ENCODE measurements around the gene RUNDC3A.

The RUNDC3A gene

DNA sequence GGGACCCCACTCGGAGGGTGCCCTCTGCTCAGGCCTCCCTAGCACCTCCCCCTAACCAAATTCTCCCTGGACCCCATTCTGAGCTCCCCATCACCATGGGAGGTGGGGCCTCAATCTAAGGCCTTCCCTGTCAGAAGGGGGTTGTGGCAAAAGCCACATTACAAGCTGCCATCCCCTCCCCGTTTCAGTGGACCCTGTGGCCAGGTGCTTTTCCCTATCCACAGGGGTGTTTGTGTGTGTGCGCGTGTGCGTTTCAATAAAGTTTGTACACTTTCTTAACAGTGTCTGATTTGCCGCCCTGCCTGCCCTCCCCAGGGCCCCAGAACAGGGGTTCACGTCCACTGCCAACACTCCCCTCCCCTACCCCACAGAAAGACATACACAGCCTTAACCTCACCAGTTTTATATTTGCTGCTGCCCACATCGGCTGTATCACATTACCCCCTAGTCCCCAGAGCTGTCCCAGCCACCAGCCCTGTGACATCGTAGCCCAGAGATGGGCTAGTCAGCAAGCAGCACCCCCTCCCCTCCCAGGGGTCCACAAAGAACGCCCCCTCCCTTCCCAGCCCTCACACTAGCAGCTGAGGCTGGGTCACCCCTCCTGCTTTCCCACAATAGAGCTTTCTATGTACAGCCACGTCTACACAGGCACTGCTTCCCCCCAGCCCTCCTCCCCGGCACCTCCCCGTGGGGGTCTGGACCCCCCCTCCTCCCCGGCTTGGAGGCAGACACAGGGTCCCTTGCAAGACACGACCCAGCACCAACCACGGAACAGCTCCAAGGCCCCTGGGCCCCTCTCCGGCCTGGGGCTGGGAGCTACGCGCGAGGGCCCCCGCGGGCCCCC lies 44.6 kb downstream of the RUNDC3A start:
- Histone ChIP-seq H3K27ac (ENCODE audit: low read length) (no peak overlapping the region), H3K4me2 (ENCODE audit: low read length) (peak overlapping the region; percentile 88), H3K9me3 (ENCODE audit: insufficient read depth, low read length) (no peaks in the 10 kb centered on the region), H3K4me1 (ENCODE audit: low read length) (peaks cover 30% of the 10 kb centered on the region), H3K9ac (ENCODE audit: low read length) (peak overlapping the region; percentile 62), H4K20me1 (ENCODE audit: insufficient read depth, low read length) (peaks cover 8% of the 10 kb centered on the region; the same call in 1 of the 2 replicates), H2AFZ (ENCODE audit: low read depth, low read length) (no peak overlapping the region), H3K79me2 (ENCODE audit: low read length) (peaks cover 14% of the 10 kb centered on the region), H3K36me3 (replicated peaks; ENCODE audit: low read depth, low read length) (peaks cover 41% of the 10 kb centered on the region), H3K4me3 (ENCODE audit: low read length) (peak overlapping the region; percentile 82), H3K27me3 (ENCODE audit: low read depth, low read length) (no peaks in the 10 kb centered on the region)
- TF ChIP-seq EZH2phosphoT487 (IDR thresholded peaks at IDR 0.05; ENCODE audit: low read depth): no peak
- TF ChIP-seq, protein P1, sequence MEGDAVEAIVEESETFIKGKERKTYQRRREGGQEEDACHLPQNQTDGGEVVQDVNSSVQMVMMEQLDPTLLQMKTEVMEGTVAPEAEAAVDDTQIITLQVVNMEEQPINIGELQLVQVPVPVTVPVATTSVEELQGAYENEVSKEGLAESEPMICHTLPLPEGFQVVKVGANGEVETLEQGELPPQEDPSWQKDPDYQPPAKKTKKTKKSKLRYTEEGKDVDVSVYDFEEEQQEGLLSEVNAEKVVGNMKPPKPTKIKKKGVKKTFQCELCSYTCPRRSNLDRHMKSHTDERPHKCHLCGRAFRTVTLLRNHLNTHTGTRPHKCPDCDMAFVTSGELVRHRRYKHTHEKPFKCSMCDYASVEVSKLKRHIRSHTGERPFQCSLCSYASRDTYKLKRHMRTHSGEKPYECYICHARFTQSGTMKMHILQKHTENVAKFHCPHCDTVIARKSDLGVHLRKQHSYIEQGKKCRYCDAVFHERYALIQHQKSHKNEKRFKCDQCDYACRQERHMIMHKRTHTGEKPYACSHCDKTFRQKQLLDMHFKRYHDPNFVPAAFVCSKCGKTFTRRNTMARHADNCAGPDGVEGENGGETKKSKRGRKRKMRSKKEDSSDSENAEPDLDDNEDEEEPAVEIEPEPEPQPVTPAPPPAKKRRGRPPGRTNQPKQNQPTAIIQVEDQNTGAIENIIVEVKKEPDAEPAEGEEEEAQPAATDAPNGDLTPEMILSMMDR (IDR thresholded peaks at IDR 0.05; ENCODE audit: low read depth, low read length): no peak

DNA sequence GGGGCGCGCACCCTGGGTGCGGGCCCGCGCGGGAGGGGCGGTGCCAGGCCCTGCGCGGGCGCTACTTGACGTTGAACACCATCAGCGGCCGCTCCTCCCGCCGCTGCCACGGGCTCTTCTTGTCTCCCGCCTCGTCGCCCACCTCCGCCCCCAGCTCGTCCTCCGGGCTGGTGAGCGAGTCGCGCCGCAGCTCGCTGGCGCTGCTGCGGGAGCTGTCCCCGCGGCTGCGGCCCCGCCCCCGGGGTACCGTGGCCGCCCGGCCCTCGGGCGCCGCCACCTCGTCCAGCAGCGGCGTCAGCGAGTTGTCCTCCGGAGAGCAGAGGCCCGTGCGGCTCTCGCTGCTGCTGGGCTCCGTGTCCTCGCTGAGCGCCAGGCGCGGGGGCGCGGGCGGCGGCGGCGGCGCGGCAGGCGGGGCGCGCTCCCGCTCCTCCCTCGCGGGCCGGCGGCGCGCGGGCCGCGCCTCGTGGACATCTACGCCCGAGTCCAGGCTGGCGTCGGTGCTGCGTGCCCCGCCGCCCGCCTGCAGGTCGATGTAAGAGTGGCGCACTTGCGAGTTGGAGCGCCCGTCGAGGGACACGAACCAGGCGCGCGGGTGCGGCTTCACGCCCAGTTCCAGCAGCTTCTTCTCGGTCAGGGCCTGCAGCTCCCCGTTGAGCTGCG lies 45.4 kb downstream of the RUNDC3A start:
- H3K4me1 ChIP-seq (ENCODE audit: low read length): peaks cover 24% of the 10 kb centered on the region
- H3K36me3 ChIP-seq (replicated peaks; ENCODE audit: low read depth, low read length): peaks cover 41% of the 10 kb centered on the region
- H3K27me3 ChIP-seq (ENCODE audit: low read depth, low read length): no peaks in the 10 kb centered on the region
- H3K9ac ChIP-seq (ENCODE audit: low read length): peak overlapping the region; percentile 62
- H3K4me3 ChIP-seq (ENCODE audit: low read length): peak overlapping the region; percentile 82
- no peaks in the 10 kb centered on the region for H3K9me3 ChIP-seq (ENCODE audit: insufficient read depth, low read length)
- H3K27ac ChIP-seq (ENCODE audit: low read length): no peak overlapping the region
- TF ChIP-seq EZH2phosphoT487 (IDR thresholded peaks at IDR 0.05; ENCODE audit: low read depth): no peak
- TF ChIP-seq, protein P1 (IDR thresholded peaks at IDR 0.05; ENCODE audit: low read depth, low read length): no peak
- peak overlapping the region; percentile 88 for H3K4me2 ChIP-seq (ENCODE audit: low read length)
- H4K20me1 ChIP-seq (ENCODE audit: insufficient read depth, low read length): peaks cover 8% of the 10 kb centered on the region; the same call in 1 of the 2 replicates
- H3K79me2 ChIP-seq (ENCODE audit: low read length): peaks cover 13% of the 10 kb centered on the region
- H2AFZ ChIP-seq (ENCODE audit: low read depth, low read length): no peak overlapping the region

DNA sequence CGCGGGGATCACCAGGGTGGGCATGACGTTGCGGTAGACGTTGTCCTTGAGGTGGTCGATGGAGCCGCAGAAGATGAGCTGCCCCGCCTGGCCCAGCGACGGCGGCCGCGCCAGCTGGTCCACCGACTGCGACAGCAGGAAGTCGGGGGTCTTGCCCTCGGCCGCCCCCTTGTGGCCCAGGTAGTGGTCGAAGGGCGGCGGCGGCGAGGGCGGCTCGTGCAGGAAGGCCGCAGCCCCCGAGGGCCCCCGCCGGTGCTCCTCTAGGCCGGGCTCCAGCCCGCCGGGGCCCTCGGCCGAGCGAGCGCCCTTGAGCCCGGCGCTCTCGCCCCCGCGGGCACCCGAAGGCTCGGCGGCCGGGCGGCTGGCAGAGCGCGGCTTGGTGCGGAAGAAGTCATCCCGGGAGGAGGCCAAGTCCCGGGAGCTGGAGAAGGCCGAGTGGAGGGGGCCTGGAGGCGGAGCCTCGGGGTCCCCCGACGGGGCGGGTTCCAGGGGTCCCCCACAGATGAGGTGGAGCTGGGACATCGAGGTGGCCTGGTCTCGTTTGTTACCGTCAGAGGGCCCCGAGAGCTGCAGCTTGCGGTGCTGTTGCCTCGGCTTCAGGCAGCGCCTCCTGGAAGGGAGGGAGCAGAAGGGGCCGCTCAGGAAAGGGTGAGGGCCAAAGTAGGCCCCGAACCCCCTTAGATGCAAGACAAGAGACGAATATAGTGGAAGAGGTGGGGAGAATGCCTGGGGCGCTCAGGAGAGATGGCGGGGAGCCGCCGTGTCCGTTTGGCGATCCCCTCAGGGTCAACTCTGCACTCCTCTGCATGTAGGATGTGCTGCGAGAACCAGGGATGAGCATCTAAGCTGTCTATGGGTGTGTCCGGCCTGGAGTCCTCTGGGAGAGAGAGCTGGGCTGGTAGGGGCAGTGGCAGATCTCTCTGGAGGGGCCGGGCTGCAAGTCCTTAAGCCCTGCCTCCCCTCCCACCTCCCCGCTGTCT lies 46.5 kb downstream of the RUNDC3A start:
- Histone ChIP-seq H3K27ac (ENCODE audit: low read length) (no peak overlapping the region), H3K9me3 (ENCODE audit: insufficient read depth, low read length) (no peaks in the 10 kb centered on the region), H3K9ac (ENCODE audit: low read length) (peak overlapping the region; percentile 60), H4K20me1 (ENCODE audit: insufficient read depth, low read length) (peaks cover 8% of the 10 kb centered on the region; the same call in 1 of the 2 replicates), H3K4me3 (ENCODE audit: low read length) (peak overlapping the region; percentile 82), H2AFZ (ENCODE audit: low read depth, low read length) (no peak overlapping the region), H3K79me2 (ENCODE audit: low read length) (peaks cover 2% of the 10 kb centered on the region; the same call in 1 of the 2 replicates), H3K4me2 (ENCODE audit: low read length) (peak overlapping the region; percentile 66), H3K4me1 (ENCODE audit: low read length) (peaks cover 13% of the 10 kb centered on the region), H3K36me3 (replicated peaks; ENCODE audit: low read depth, low read length) (peaks cover 32% of the 10 kb centered on the region), H3K27me3 (ENCODE audit: low read depth, low read length) (no peaks in the 10 kb centered on the region)
- TF ChIP-seq, protein P1 (IDR thresholded peaks at IDR 0.05; ENCODE audit: low read depth, low read length): peak; percentile 48
- no peak for TF ChIP-seq EZH2phosphoT487 (IDR thresholded peaks at IDR 0.05; ENCODE audit: low read depth)

All from OCI-LY3 (cell line).